ENCODE results near the gene ZBTB20.

The ZBTB20 gene

GRCh38 chr3:114857299-114857701 lies 289.8 kb downstream of the ZBTB20 start:
- no peak for TF ChIP-seq CTCF (conservative IDR thresholded peaks at IDR 0.05; ENCODE audit: low read depth)
- DNase-seq (ENCODE audit: low spot score): no peak
- no peak overlapping the region for H3K27ac ChIP-seq
- POLR2A ChIA-PET (ENCODE audit: low non-redundant PET): no interaction called here
- CTCF ChIA-PET: interaction anchor here (0.7 kb wide), 1 partner anchor 30 kb away, joined by 4 read pairs; no protein-coding TSS in a partner anchor

GRCh38 chr3:114856835-114857234 lies 290.3 kb downstream of the ZBTB20 start:
- DNase-seq (ENCODE audit: low spot score): no peak
- no peak overlapping the region for H3K27ac ChIP-seq
- POLR2A ChIA-PET (ENCODE audit: low non-redundant PET): no interaction called here
- TF ChIP-seq CTCF (conservative IDR thresholded peaks at IDR 0.05; ENCODE audit: low read depth): no peak
- CTCF ChIA-PET: no interaction called here

GRCh38 chr3:114855839-114856238 lies 291.2 kb downstream of the ZBTB20 start:
- no peak for DNase-seq (ENCODE audit: low spot score)
- no peak for TF ChIP-seq CTCF (conservative IDR thresholded peaks at IDR 0.05; ENCODE audit: low read depth)
- ChIA-PET CTCF (interaction anchor here (0.7 kb wide), 2 partner anchors 355 to 818 kb away, joined by 3 to 4 read pairs; no protein-coding TSS in a partner anchor), POLR2A (ENCODE audit: low non-redundant PET) (no interaction called here)
- H3K27ac ChIP-seq: no peak overlapping the region

- ChIA-PET POLR2A (ENCODE audit: low non-redundant PET) (no interaction called here), CTCF (interaction anchor here (0.6 kb wide), 1 partner anchor 469 kb away, joined by 4 read pairs; no protein-coding TSS in a partner anchor)
- H3K27ac ChIP-seq: no peak overlapping the region
- TF ChIP-seq CTCF (conservative IDR thresholded peaks at IDR 0.05; ENCODE audit: low read depth): no peak
- DNase-seq (ENCODE audit: low spot score): no peak
Measured at GRCh38 chr3:114852966-114853365, 294.1 kb downstream of the ZBTB20 start.

GRCh38 chr3:114850898-114851297 lies 296.2 kb downstream of the ZBTB20 start:
- no peak for DNase-seq (ENCODE audit: low spot score)
- no peak for TF ChIP-seq CTCF (conservative IDR thresholded peaks at IDR 0.05; ENCODE audit: low read depth)
- no peak overlapping the region for H3K27ac ChIP-seq
- ChIA-PET CTCF (interaction anchor here (0.6 to 0.8 kb wide), 3 partner anchors 20 to 968 kb away, joined by 3 to 6 read pairs (median 4); no protein-coding TSS in a partner anchor), POLR2A (ENCODE audit: low non-redundant PET) (no interaction called here)

GRCh38 chr3:114848643-114849350 lies 298.3 kb downstream of the ZBTB20 start:
- no peak for TF ChIP-seq CTCF (conservative IDR thresholded peaks at IDR 0.05; ENCODE audit: low read depth)
- CTCF ChIA-PET: no interaction called here
- no peak overlapping the region for H3K27ac ChIP-seq

More at GRCh38 chr3:114848643-114849350, 298.3 kb downstream of the ZBTB20 start:
- POLR2A ChIA-PET (ENCODE audit: low non-redundant PET): no interaction called here
- DNase-seq (ENCODE audit: low spot score): no peak

Data from RWPE1 (cell line).